ENCODE results near the gene PGK1.
A peak's percentile ranks its signal among the peaks of the same experiment; 100 is the strongest.
"Not testable (repeated sequence)": the region's sequence is repeated elsewhere in the genome, so short reads cannot be mapped to it uniquely, and the experiment has no call there.

PGK1 gene

DNA sequence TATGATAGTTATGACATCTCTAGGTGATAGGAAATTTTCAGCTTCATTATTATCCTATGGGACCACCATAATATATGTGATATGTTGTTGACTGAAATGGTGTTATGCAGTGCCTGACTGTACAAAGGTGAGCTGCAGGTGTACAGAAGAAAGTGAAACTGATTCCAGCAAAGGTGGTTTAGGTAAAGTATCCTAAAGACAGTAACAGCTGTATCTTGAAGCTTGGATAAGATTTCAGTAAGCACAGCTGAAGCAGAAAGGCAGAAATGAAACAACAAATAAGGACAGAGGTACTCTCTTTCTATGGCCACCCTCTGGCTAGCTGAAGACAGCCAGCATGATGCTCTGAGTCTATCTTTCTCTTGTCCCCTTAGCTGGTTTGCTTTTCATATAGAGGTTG lies 30.0 kb upstream of the PGK1 start:
- in situ Hi-C loops (cut with HindIII; ENCODE audit: low sequenced_read_pairs), result no loop called here
- TF ChIP-seq CTCF (IDR thresholded peaks at IDR 0.05; ENCODE audit: low read depth, low read length, missing control alignments), result no peak
- no peak overlapping the region for H3K4me3 ChIP-seq (ENCODE audit: low read depth, low read length)
- no peak for DNase-seq (ENCODE audit: low read depth)

- no peak for TF ChIP-seq CTCF (IDR thresholded peaks at IDR 0.05; ENCODE audit: low read depth, low read length, missing control alignments)
- H3K4me3 ChIP-seq (ENCODE audit: low read depth, low read length), result no peak overlapping the region
- in situ Hi-C loops (cut with HindIII; ENCODE audit: low sequenced_read_pairs), result no loop called here
- DNase-seq (ENCODE audit: low read depth), result no peak
These were observed 28.2 kb upstream of the PGK1 start for GRCh38 chrX:78075787-78076389.

- H3K4me3 ChIP-seq (ENCODE audit: low read depth, low read length); in situ Hi-C loops (cut with HindIII; ENCODE audit: low sequenced_read_pairs): not testable (repeated sequence)
These were observed 22.6 kb upstream of the PGK1 start for GRCh38 chrX:78081413-78081812.

GRCh38 chrX:78092296-78092695 lies 11.8 kb upstream of the PGK1 start:
- TF ChIP-seq CTCF (IDR thresholded peaks at IDR 0.05; ENCODE audit: low read depth, low read length, missing control alignments), result peak; percentile 52
- no peak overlapping the region for H3K4me3 ChIP-seq (ENCODE audit: low read depth, low read length)
- DNase-seq (ENCODE audit: low read depth), result peak; percentile 19
- in situ Hi-C loops (cut with HindIII; ENCODE audit: low sequenced_read_pairs), result no loop called here

More at GRCh38 chrX:78081413-78081812, 22.6 kb upstream of the PGK1 start:
- not testable (repeated sequence) for DNase-seq (ENCODE audit: low read depth)

GRCh38 chrX:78098108-78098507 lies 5.9 kb upstream of the PGK1 start:
- DNase-seq (ENCODE audit: low read depth), result no peak
- no peak overlapping the region for H3K4me3 ChIP-seq (ENCODE audit: low read depth, low read length)
- in situ Hi-C loops (cut with HindIII; ENCODE audit: low sequenced_read_pairs), result no loop called here
- TF ChIP-seq CTCF (IDR thresholded peaks at IDR 0.05; ENCODE audit: low read depth, low read length, missing control alignments), result no peak

GRCh38 chrX:78102091-78102490 lies 2.0 kb upstream of the PGK1 start:
- in situ Hi-C loops (cut with HindIII; ENCODE audit: low sequenced_read_pairs), result no loop called here
- no peak for DNase-seq (ENCODE audit: low read depth)
- TF ChIP-seq CTCF (IDR thresholded peaks at IDR 0.05; ENCODE audit: low read depth, low read length, missing control alignments), result no peak
- H3K4me3 ChIP-seq (ENCODE audit: low read depth, low read length), result no peak overlapping the region

DNA sequence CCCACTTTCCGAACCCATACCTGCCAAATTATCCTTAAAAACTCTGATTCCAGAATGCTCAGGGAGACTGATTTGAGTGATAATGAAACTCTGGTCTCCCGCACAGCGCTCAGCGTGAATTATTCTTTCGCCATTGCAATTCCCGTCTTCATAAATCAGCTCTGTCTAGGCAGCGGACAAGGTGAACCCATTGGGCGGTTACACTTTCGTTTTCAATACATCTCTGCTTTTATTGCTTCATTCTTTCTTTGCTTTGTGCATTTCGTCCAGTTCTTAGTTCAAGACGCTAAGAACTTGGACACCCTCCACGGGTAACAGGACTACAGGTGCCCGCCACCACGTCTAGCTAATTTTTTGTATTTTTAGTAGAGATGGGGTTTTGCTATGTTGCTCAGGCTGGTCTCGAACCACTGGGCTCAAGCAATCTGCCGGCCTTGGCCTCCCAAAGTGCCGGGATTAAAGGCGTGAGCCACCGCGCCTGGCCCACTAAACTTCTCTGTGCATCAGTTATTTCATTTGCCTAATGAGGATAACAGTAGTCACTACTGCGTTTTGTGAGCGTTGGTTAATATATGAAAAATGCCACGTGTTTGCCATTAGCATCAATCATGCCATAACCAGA lies 936 bp upstream of the PGK1 start:
- TF ChIP-seq CTCF (IDR thresholded peaks at IDR 0.05; ENCODE audit: low read depth, low read length, missing control alignments), result no peak
- in situ Hi-C loops (cut with HindIII; ENCODE audit: low sequenced_read_pairs), result no loop called here
- no peak for DNase-seq (ENCODE audit: low read depth)
- peak overlapping the region; percentile 83 for H3K4me3 ChIP-seq (ENCODE audit: low read depth, low read length)

All from astrocyte of the cerebellum (primary cell).